Endothelial cell of umbilical vein (primary cell): ENCODE data around the gene ST6GALNAC6.

Experiments
- EZH2 ChIP-seq: IDR thresholded peaks from 2 replicates; pipeline ENCODE4 v1.6.1; 2012; ENCODE audit warnings: borderline replicate concordance, low read depth, mild to moderate bottlenecking, moderate library complexity, low read length, inconsistent platforms; ENCODE audit not compliant: severe bottlenecking
- POLR2AphosphoS5 ChIP-seq: IDR thresholded peaks from 2 replicates; pipeline ENCODE4 v1.6.1; 2012; ENCODE audit warnings: low read depth, mild to moderate bottlenecking, control low read depth, low read length, moderate library complexity; ENCODE audit not compliant: insufficient read depth

DNA sequence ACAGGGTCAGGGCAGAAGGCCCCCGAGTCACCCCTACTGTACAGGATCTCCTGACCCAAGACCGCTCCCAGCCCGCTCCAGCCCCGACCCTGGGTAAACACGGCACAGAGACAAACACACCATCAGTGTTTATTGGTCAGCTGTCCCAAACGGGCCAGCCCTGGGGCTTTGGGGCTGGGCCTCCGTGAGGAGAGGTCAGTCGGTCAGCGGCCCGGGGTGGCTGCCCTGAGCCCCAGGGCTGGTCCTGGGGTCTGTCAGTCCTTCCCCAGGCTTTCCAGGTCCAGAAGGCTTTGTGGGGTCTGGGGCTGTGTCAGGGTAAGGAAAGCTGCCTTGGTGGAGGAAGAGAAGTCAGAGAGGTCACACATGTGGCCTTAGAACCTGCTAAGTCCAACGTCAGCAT, 35.6 kb upstream of the ST6GALNAC6 start:
- TF ChIP-seq POLR2AphosphoS5 = no peak
- no peak for TF ChIP-seq EZH2
